ENCODE measurements around the gene SAP30BP.

The SAP30BP gene

DNA sequence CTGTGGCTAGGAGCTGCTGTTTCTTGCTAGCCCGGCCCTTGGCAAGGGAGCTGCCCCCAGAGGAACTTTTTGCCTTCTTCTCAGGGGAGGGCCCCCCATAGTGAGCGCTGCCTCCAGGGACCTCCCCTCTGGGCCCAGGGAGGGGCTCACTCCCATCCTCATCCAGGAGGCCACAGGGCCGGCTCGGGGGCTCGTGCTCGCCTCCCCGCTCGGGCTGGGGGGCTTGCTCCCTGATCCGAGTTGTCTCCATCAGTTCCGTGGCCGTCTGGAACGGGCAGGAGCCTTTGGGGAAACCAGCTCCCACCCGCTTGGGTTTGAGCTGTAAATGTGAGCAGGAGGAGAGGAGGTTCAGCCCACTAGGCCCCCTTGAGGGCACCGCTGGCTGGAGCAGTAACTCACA is 38.0 kb upstream of the SAP30BP start:
- H3K9ac ChIP-seq (ENCODE audit: low read length): no peak overlapping the region
- H3K4me2 ChIP-seq (ENCODE audit: low read depth, low read length, poor library complexity, severe bottlenecking): no peak overlapping the region
- H3K4me3 ChIP-seq (ENCODE audit: insufficient read depth, low read length, poor library complexity, severe bottlenecking): no peak overlapping the region
- no peak overlapping the region for H3K27ac ChIP-seq (ENCODE audit: low read depth, low read length)
- no peaks in the 10 kb centered on the region for H3K79me2 ChIP-seq (ENCODE audit: insufficient read depth, low read length)
- no peaks in the 10 kb centered on the region for H3K9me3 ChIP-seq (ENCODE audit: insufficient read depth, low read length)
- no peak overlapping the region for H2AFZ ChIP-seq (ENCODE audit: low read depth, low read length, severe bottlenecking)
- no peaks in the 10 kb centered on the region for H3F3A ChIP-seq (ENCODE audit: insufficient read depth)
- no peaks in the 10 kb centered on the region for H3K27me3 ChIP-seq (ENCODE audit: low read length)
- TF ChIP-seq EZH2phosphoT487 (conservative IDR thresholded peaks at IDR 0.05; ENCODE audit: low read length): no peak
- TF ChIP-seq, protein P1, sequence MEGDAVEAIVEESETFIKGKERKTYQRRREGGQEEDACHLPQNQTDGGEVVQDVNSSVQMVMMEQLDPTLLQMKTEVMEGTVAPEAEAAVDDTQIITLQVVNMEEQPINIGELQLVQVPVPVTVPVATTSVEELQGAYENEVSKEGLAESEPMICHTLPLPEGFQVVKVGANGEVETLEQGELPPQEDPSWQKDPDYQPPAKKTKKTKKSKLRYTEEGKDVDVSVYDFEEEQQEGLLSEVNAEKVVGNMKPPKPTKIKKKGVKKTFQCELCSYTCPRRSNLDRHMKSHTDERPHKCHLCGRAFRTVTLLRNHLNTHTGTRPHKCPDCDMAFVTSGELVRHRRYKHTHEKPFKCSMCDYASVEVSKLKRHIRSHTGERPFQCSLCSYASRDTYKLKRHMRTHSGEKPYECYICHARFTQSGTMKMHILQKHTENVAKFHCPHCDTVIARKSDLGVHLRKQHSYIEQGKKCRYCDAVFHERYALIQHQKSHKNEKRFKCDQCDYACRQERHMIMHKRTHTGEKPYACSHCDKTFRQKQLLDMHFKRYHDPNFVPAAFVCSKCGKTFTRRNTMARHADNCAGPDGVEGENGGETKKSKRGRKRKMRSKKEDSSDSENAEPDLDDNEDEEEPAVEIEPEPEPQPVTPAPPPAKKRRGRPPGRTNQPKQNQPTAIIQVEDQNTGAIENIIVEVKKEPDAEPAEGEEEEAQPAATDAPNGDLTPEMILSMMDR (IDR thresholded peaks at IDR 0.05; ENCODE audit: insufficient read depth, low read length, poor library complexity, severe bottlenecking): no peak
- no peaks in the 10 kb centered on the region for H4K20me1 ChIP-seq (ENCODE audit: low read depth, low read length)
- H3K9me2 ChIP-seq (replicated peaks; ENCODE audit: insufficient read depth, low read length): no peaks in the 10 kb centered on the region
- H3K36me3 ChIP-seq (ENCODE audit: low read length): no peaks in the 10 kb centered on the region

DNA sequence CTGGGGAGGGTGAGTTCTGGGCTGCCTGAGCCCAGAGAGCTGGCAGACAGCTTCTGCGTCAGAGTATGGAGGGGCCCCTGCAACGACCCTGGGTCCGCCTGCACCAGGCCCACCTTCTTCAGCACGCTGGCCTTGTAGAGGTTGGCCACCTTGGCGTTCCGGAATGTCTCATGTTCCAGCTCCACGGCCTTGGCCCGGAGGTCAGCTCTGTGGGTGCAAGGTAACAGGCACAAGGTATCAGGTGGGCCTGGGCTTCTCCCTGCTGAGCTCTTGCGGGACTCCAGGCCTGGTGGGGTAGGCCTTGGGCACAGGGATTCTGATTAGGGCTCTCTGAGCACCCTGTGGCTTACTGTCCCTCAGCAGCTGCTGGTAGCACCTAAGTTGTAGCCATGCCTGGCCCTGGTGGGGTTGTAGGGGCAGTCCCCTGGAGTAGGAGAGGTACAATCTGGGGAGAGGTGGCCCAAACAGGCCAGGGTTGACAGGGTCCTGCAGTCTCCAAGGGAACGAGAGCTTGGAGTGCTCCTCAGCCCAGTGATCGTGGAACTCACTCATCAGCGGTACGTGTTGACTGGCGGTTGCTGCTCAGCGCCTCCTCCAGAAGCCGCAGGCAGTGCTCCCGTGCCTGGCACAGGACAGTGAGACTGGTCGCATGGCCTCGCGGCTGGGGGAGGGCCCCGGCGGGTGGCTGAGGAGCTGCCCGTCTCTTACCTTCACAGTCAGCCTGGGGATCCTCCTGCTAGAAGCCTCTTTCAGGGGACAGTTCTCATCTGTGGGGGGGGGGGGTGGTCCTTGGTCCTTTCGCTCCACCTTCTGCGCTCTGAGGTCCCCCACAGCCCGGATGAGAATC is 36.8 kb upstream of the SAP30BP start:
- H3K4me3 ChIP-seq (ENCODE audit: insufficient read depth, low read length, poor library complexity, severe bottlenecking): no peak overlapping the region
- H2AFZ ChIP-seq (ENCODE audit: low read depth, low read length, severe bottlenecking): no peak overlapping the region
- no peak overlapping the region for H3K27ac ChIP-seq (ENCODE audit: low read depth, low read length)
- no peak overlapping the region for H3K9ac ChIP-seq (ENCODE audit: low read length)
- no peaks in the 10 kb centered on the region for H3K9me3 ChIP-seq (ENCODE audit: insufficient read depth, low read length)
- no peak overlapping the region for H3K4me2 ChIP-seq (ENCODE audit: low read depth, low read length, poor library complexity, severe bottlenecking)
- H3K9me2 ChIP-seq (replicated peaks; ENCODE audit: insufficient read depth, low read length): no peaks in the 10 kb centered on the region
- H4K20me1 ChIP-seq (ENCODE audit: low read depth, low read length): no peaks in the 10 kb centered on the region
- H3K79me2 ChIP-seq (ENCODE audit: insufficient read depth, low read length): no peaks in the 10 kb centered on the region
- no peaks in the 10 kb centered on the region for H3F3A ChIP-seq (ENCODE audit: insufficient read depth)
- H3K36me3 ChIP-seq (ENCODE audit: low read length): no peaks in the 10 kb centered on the region
- H3K27me3 ChIP-seq (ENCODE audit: low read length): no peaks in the 10 kb centered on the region
- TF ChIP-seq EZH2phosphoT487 (conservative IDR thresholded peaks at IDR 0.05; ENCODE audit: low read length): no peak
- TF ChIP-seq, protein P1 (IDR thresholded peaks at IDR 0.05; ENCODE audit: insufficient read depth, low read length, poor library complexity, severe bottlenecking): no peak

DNA sequence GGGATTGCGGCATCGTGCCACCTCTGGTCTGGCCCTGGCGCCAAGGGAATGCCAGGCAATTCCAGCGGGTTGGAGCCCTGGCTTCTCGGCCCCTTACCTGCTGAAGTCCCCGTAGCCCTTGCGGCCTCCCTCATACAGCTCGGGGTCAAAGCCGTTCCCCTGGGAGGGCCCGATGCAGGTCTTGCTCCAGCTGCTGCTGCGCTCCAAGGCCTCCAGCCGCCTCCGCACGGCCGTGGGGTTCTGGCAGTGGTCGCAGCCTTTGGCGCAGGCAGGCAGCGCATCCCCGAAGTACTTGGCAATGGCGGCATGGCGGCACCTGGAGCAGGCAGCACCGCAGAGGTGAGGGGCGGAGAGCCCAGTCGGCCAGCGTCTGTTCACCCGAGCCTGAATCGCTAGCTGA is 35.8 kb upstream of the SAP30BP start:
- Histone ChIP-seq H3K9me2 (replicated peaks; ENCODE audit: insufficient read depth, low read length) (no peaks in the 10 kb centered on the region), H3K36me3 (ENCODE audit: low read length) (no peaks in the 10 kb centered on the region), H3K27me3 (ENCODE audit: low read length) (no peaks in the 10 kb centered on the region), H3K9me3 (ENCODE audit: insufficient read depth, low read length) (no peaks in the 10 kb centered on the region), H3K4me2 (ENCODE audit: low read depth, low read length, poor library complexity, severe bottlenecking) (no peak overlapping the region), H4K20me1 (ENCODE audit: low read depth, low read length) (no peaks in the 10 kb centered on the region), H3K4me3 (ENCODE audit: insufficient read depth, low read length, poor library complexity, severe bottlenecking) (no peak overlapping the region), H2AFZ (ENCODE audit: low read depth, low read length, severe bottlenecking) (no peak overlapping the region), H3F3A (ENCODE audit: insufficient read depth) (no peaks in the 10 kb centered on the region), H3K27ac (ENCODE audit: low read depth, low read length) (no peak overlapping the region), H3K79me2 (ENCODE audit: insufficient read depth, low read length) (no peaks in the 10 kb centered on the region), H3K9ac (ENCODE audit: low read length) (no peak overlapping the region)
- TF ChIP-seq EZH2phosphoT487 (conservative IDR thresholded peaks at IDR 0.05; ENCODE audit: low read length): no peak
- TF ChIP-seq, protein P1 (IDR thresholded peaks at IDR 0.05; ENCODE audit: insufficient read depth, low read length, poor library complexity, severe bottlenecking): no peak

Data from SU-DHL-6 (cell line).